Ammon's horn (tissue), 1 donor: ENCODE measurements around the gene RNASE4.

Experiments used
- DNase-seq: peaks from one replicate; pipeline ENCODE4 v3.0.0-alpha.2; 2016; ENCODE audit warnings: low spot score

The RNASE4 gene

GRCh38 chr14:20675669-20676068 is 8.7 kb upstream of the RNASE4 start:
- DNase-seq: no peak

DNA sequence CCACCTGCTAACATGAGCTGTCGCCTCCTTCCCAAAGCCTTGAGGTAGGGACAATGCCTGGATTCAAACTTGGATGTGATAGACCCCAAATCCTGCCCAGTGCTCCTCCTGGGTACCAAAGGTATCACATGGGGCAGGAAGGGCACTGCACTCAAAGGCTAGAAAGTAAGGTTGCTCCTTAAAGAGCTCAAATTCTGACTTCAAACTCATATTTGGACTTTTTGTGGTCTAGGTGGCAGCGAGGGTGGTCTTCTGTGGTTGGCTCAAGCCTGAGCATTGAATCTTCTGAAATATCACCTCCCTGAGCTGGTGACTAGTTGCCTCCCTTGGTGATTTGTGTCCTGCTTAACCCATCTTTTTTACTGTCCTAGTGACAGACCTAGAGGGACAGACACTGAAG is 8.3 kb upstream of the RNASE4 start:
- no peak for DNase-seq

DNA sequence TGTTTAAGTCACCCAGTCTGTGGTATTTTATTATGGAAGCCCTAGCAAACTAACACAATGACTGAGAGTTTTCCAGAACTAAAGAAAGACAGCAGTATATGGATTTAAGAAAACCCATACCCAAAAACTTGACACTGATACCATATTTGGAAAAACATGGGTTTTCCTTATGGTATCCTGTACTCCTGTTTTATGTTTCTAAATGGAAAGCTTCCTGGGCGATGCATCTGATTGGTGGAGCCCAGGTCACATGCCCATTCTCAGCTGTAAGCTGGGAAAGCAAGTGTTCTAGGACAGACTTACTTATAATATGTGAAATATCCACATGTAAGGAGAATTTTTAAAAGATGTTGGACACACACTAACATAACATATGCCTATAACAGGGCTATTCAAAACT is 4.5 kb upstream of the RNASE4 start:
- DNase-seq: peak; percentile 48

- DNase-seq: no peak
Measured at GRCh38 chr14:20680363-20680762, 4.0 kb upstream of the RNASE4 start.

DNA sequence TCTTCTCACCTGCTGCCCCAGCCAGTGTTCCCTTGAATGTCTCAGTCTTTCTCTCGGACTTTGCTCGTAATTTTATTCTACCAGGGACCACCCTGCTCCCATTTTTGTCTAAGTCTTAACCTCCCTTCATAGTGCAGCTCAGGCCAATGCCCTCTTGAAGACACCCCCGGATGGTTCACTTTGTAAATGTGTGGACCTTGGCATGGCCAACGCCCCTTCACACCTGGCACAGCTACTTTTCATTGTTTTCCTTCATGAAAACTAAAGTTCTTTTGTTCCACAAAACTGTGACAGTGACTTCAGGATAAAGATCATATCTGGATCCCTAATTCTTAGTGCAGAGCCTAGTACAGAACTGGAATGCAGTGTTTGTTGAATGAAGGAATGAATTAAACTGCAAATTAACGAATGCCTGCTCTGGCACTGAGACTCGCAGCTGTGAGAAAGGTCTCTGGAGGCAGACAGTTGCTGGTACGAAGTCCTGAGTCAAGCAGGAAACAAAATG is 3.5 kb upstream of the RNASE4 start:
- no peak for DNase-seq

- peak; percentile 82 for DNase-seq
Measured at GRCh38 chr14:20681348-20682126, 2.8 kb upstream of the RNASE4 start.

DNA sequence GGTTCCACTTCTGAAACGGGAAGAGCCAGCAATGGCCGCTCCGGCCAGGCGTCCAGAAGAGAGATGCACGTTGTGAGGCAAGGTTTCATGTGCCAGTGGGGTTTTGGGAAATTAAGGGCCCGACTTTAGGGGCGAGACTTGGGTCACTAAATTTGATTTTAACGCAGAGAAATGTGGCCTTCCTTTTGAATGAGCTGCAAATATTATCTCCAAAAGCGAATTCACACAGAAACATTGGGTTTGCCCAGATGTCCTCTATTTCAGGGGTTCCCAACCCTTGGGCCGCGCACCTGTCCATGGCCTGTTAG is 2.3 kb upstream of the RNASE4 start:
- DNase-seq: no peak

- peak; percentile 98 for DNase-seq
Measured at GRCh38 chr14:20682435-20683124, 1.8 kb upstream of the RNASE4 start.

GRCh38 chr14:20683125-20683890 is 1.1 kb upstream of the RNASE4 start:
- DNase-seq: peak; percentile 90

GRCh38 chr14:20684662-20685456 is 499 bp downstream of the RNASE4 start:
- peak; percentile 22 for DNase-seq

DNA sequence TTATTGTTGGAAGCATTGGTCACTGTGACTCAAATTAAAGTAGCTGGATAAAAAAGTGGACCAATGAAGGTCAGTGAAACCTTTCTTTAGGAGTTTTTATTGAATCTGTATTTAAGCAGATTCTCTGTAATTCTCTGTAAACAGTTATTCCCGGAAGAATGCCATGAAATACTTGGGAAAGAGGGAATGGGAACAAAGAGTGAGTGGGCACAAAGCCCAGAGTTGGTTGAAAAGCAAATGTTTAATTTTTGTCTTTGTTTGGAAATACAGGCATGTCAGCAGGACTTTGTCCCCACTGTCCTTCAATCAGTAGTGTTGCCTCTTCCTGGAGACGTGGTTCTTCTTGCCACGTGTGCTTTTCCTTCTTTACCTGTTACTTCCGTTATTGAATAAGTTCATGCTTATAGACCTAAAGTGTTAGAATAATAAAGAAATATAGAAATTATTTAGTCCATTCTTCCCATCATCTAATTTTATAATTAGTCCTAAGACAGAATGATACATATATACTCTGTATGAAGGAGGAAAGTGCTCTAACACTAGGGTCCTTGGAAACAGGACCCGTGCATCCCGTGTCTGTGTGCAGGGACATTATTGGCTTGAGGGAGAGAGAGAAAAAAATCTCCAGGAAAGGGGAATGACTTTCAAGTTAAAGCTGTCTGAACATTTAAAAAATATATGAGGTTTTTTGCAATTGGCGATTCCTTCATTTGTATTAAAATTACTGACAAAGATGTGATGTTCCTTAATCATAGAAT is 2.2 kb downstream of the RNASE4 start:
- no peak for DNase-seq

DNA sequence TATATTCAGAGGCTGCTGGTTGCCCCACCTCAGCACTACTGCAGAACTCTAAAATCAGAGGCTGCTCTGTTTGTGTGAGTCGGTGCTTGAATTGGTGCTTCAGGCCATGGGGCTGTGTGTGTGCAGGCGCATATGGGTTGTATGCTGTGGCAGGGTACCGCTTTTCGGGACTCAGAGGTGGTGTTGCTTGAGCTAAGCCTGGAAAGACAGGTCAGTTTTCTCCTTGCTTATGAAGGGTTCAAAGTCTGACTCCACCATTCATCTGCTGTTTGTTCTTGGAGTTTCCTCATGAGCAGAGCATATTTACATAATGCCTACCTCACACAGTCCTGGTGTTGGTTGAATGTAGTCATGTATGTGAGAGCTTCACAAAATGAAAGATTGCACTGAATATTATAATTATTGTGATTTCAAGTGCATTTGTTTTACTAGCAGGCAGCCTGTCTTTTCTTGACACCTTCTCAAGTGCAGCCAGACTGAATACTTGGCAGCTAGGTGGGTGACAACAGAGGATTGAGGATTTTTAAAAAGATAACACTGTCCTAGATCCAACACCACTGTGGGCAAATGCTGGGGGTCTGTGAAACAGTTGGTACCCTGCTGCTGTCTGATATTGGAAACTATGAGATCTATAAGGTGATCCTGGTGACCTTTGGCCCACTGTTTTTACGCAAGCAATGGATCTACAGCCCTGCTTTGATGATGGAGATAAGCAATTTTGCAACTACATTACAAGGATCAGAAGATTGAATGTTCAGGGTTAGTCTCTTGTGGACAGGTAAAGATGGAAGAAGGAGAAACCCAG is 3.2 kb downstream of the RNASE4 start:
- no peak for DNase-seq

GRCh38 chr14:20688167-20688839 is 3.9 kb downstream of the RNASE4 start, which contains the start of gene ANG:
Gene ANG, plus strand, starts transcription at chr14:20688764. Its CDS starts 4,801 bp downstream, at chr14:20693565.
- DNase-seq: no peak

GRCh38 chr14:20690848-20691640 is 6.7 kb downstream of the RNASE4 start:
- peak; percentile 89 for DNase-seq

GRCh38 chr14:20692116-20692751 is 7.9 kb downstream of the RNASE4 start:
- DNase-seq: no peak

DNA sequence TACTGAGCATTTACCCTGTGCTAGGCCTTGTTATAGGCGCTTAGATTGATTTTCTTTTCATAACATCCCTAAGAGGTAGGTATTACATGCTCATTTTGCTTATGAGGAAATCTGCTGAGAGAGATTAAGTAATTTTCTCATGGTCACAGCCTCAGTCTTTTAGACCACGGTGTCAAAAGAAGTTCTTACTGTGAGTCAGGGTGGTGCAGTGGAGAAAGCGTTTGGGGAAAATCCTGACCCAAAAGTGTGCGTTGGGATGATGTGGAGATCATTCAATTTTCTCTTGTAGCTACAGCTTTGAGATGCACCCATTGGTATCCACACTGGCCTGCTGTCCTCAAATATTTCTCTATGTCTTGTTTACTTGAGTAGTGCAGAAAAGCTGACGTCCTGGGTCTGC is 12.4 kb downstream of the RNASE4 start:
- DNase-seq: no peak

- peak; percentile 89 for DNase-seq
Measured at GRCh38 chr14:20697273-20698017, 13.1 kb downstream of the RNASE4 start.

GRCh38 chr14:20698018-20698329 is 13.6 kb downstream of the RNASE4 start:
- no peak for DNase-seq
